Measurements from ENCODE around the gene SIRPA. TPM values are rescaled to one million over a fixed set of nuclear protein-coding genes. Genes with fewer than 3 reads are reported as not detected.

SIRPA gene
- total RNA-seq, 1 donor from 2014 or later = not detected

DNA sequence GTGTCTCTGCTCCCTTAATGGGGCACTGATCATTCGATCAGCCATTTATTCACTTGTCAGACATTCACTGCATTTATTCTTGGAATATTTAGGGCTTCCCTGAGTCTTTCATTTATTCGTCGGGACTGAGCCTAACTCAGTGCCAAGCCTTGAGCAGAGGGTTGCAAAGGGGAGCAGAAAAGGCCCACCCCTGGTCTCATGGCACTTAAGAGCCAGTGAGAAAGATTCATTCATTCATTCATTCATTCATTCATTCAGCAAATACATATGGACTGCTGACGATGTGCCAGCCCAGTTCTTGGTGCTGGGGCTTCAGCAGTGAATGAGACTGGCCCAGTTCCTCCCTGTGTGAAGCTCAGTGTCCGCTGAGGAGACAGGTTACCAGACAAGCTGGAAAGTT, 36.6 kb downstream of the SIRPA start:
- intact Hi-C loops (cut with micrococcal nuclease) = no loop called here

DNA sequence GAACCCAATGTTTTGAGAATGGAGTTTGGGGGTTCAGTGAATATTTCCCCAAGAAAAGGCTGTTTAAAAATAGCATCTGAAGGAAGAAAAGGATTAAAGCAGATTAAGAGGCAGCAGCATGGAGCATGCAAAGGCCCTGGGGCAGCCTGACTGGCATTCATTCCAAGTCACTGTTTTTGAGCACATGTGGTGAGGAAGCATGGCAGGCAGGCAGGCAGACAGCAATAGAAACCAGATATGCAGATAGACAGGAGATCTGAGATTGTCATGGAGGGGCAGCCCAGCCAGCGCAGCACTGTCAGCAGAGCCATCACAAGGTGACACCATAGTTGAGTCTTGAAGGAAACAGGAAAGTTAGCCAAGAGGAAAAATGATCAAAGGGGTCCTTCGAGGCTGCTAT, 37.8 kb downstream of the SIRPA start:
- intact Hi-C loops (cut with micrococcal nuclease) = no loop called here

DNA sequence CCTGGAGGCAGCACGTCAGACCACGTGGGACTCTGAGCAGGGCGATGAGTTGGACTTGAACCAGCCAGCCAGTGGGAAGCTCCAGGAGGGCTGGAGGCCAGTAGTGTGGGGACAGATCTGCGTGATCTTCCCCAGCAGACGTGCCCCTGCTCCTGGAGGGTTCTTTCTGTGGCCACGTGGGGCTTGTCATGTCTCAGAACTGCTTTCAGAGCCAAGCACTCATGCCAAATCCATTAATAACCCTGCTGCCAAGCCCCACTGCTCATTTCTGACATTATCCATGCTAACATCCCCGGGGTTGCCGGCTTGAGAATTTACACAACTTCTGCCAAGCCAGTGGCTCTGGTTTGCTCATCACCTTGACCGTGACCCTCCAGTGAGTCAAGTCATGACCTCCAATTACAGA, 38.3 kb downstream of the SIRPA start:
- intact Hi-C loops (cut with micrococcal nuclease) = no loop called here

GRCh38 chr20:1934156-1934555, 38.9 kb downstream of the SIRPA start:
- intact Hi-C loops (cut with micrococcal nuclease) = no loop called here

GRCh38 chr20:1934721-1935573, 39.7 kb downstream of the SIRPA start:
- intact Hi-C loops (cut with micrococcal nuclease) = no loop called here

GRCh38 chr20:1935696-1936366, 40.6 kb downstream of the SIRPA start:
- intact Hi-C loops (cut with micrococcal nuclease) = no loop called here

- intact Hi-C loops (cut with micrococcal nuclease) = no loop called here
Observed at GRCh38 chr20:1937316-1937976, 42.2 kb downstream of the SIRPA start.

GRCh38 chr20:1938464-1939269, 43.5 kb downstream of the SIRPA start:
- intact Hi-C loops (cut with micrococcal nuclease) = no loop called here

DNA sequence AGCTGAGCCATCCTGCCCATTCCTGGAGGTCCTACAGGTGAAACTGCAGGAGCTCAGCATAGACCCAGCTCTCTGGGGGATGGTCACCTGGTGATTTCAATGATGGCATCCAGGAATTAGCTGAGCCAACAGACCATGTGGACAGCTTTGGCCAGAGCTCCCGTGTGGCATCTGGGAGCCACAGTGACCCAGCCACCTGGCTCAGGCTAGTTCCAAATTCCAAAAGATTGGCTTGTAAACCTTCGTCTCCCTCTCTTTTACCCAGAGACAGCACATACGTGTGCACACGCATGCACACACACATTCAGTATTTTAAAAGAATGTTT, 44.0 kb downstream of the SIRPA start:
- intact Hi-C loops (cut with micrococcal nuclease) = no loop called here

DNA sequence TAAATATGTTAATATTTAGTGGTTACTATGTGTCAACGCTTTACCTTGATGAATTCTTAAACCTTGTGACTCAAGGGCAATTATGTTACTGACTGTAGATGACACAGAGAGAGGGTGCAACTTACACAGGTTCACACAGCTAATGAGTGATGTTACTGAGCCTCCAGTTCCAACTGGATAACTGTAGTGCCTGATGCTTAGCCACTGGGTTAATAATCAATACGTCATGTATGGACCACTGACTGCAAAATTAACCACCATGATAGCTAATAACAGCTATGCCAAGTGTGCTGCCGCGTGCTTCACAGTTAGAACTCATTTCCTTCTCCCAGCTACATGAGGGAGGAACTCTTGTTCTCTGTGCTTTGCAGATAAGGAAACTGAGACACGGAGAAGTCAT, 45.4 kb downstream of the SIRPA start:
- intact Hi-C loops (cut with micrococcal nuclease) = no loop called here

DNA sequence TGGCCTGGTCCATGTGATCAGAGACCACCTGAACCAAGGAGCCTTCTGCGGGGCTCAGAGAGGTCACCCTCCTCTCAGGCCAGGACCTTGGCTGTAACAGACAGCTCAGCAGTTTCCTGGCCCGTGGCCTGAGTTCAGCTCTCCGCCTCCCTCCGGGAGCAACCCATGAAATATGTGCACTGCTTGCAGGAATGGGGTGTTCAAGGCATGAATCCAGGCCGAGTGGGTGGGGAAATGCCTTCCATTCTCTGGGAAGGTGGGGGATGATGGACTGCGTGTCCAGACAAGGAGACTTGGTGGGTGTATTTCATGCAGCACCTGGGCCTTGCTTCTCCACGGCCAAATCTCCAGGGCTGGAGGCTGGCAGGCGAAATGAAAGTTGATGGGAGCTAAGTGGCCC, 46.0 kb downstream of the SIRPA start:
- intact Hi-C loops (cut with micrococcal nuclease) = no loop called here

- intact Hi-C loops (cut with micrococcal nuclease) = no loop called here
Observed at GRCh38 chr20:1942061-1942460, 46.9 kb downstream of the SIRPA start.

GRCh38 chr20:1942486-1943274, 47.5 kb downstream of the SIRPA start:
- intact Hi-C loops (cut with micrococcal nuclease) = no loop called here

DNA sequence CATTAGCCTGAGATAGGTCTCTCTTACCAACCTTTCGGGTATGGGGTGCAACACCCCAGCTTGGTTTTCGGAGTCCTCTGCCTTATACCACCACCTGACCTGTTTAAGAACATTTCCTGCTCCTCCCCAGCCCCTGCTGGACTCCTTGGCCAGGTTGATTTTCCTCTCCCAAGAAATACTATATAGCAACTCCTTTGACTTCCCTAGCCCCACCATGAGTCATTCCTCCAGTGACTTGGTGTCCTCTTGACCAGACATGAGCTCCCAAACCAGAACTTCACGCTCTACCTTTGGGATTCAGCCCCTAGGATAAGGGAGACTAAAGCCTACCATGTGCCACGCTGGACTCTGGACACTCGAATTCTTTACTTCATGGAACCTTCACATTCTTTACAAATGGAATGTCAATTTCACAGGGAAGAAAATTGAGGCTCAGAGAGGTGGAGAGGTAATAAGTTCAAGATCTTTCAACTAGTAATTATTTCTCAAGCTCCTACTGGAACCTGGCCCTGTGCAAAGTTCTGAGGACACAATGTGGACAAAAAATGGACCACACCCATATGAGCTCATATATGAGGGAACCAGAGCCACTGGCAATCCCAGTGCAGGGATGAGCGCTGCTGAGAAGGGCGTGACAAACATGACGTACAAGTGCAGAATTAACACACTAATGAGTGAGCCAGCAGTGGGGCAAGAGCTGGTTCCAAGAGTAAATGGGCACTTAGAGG, 48.2 kb downstream of the SIRPA start:
- intact Hi-C loops (cut with micrococcal nuclease) = no loop called here

DNA sequence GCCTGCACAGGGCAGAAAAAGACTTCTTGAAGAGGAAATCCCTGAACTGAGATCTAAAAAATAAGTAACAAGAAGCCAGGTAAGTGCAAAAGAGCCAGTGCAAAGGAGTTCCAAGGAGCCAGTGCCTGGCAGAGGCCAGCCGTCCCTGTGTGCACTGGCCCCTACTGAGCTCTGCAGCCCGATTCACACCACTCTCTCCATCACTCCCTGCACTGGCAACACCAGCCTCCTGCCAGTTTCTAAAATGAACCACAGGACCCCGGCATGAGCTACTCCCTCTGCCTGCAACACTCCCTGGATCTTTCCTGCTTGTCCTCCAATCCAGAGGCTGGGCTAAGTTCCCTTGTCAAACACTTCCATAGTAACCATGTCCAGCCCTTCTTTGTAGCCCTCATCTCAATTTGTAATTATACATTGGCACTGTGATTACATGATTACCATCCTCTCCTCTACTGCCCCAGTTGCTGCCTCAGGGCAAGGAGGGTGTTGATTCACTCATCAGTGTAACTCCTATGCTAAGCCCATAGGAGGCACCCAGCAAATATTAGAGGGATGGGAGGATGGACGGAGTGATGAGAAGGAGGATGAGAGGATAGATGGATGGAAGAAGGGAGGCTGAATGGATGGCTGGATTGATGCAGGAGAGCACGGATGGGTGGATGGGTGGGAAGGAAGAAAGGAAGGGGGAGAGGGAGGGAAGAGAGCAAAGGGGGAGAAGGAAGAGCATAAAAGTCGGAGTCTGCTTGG, 49.3 kb downstream of the SIRPA start:
- intact Hi-C loops (cut with micrococcal nuclease) = no loop called here

GRCh38 chr20:1945134-1945618, 50.0 kb downstream of the SIRPA start:
- intact Hi-C loops (cut with micrococcal nuclease) = no loop called here

- intact Hi-C loops (cut with micrococcal nuclease) = no loop called here
Observed at GRCh38 chr20:1945660-1946059, 50.5 kb downstream of the SIRPA start.

DNA sequence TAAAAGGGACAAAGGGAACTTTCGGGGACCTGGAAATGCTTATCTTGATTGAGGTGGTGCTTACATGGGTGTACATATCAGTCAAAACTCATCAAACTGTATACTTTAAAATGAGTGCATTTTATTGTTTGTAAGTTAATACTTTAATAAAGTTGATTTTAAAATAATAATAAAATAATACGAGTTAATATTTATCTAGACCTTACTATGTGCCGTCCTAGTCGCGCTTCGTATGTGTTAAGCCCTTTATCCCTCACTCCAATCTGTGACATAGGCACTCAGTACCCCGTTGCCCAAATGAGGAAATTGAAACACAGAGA, 51.2 kb downstream of the SIRPA start:
- intact Hi-C loops (cut with micrococcal nuclease) = no loop called here

DNA sequence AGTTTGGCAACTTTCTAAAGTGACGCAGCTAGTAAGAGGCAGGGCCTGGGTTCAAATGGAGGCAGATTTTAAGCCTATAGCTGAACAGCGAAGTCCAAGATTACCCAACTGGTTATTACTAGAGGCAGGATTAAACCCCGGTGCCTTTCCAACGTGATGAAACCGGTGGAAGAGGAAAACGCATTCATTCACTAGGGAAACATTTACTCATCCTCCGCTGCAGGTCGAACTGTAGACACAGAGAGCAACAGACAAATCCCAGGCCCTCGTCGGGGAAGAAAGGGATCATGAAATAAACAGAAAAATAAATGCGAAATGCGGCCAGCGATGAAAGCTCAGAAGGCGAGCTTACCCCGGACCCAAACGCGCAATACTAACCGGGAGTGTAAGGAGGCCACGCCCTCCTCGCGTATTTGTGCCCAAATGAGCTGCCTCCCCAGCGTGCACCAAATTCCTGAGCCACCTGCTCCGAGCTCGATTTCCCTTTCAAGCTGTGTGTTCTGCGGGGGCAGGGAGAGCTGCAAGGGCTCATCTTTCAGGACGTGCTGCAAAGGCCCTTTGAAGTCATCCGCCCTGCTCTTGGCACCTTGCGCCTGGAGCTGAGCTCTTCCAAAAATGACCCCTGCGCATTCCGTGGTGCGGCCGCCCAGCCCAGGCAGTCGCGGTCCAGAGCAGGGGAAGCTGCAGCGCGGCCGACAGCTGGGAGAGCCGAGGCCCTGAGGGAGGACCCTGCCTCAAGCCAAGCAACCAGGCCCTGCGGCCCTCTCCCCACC, 51.7 kb downstream of the SIRPA start:
- intact Hi-C loops (cut with micrococcal nuclease) = no loop called here
